ENCODE measurements around the gene PSMG3.
"Not testable (repeated sequence)": the region's sequence is repeated elsewhere in the genome, so short reads cannot be mapped to it uniquely, and the experiment has no call there.

PSMG3 gene

DNA sequence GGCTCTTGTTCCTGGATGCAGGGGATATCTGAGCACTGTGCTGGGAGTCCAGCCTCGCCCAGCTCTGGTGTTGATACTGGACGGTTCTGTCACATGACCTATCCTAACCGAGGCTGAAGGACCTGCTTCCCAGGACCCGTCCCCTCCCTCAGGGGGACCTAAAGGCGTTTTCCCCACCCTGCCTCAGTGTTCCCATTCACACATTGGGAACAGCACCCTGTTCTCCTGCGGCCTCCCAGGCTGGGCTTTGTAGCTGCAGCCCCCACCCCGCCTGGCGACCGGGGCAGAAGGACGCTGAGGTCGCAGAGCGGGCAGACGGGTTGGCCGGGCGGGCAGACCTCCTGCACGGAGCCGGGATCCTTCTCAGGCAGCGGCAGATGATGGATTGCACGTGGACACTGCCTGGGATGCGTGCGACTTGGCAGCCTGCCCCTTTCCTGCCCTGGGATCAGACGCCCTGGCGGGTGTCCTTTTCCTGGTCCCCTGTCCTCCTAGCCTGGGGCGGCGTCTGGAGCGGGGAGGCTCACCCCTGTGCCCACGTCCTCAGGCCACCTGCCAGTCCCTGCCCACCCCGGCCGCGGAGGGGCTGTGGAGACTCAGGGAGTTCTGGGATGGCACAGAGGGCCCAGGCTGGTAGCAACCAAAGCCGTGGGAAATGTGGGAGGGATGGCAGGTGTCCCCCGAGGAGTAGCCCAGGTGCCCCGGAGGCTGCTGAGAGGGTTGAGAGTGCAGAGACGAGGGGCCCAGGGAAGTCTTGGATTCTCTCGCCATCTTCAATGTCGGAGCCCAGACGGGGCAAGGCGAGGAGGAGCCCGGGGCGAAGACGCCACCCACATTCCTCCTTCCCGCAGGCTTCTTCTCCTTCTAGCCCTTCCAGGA, 17.2 kb upstream of the PSMG3 start:
- no peaks in the 10 kb centered on the region for H3K9me3 ChIP-seq (ENCODE audit: low read depth, low read length)
- no peaks in the 10 kb centered on the region for H3K36me3 ChIP-seq (ENCODE audit: insufficient read depth, low read length)
- DNase-seq (ENCODE audit: low read depth, low spot score) = no peak
- H3K4me3 ChIP-seq = no peak overlapping the region
- no peak overlapping the region for H3K27ac ChIP-seq
- no peak overlapping the region for H3K9ac ChIP-seq (ENCODE audit: insufficient read length)
- no peak for TF ChIP-seq FOXP2 (optimal IDR thresholded peaks at IDR 0.05; ENCODE audit: control extremely low read depth, extremely low read length, insufficient read depth)
- no peak for TF ChIP-seq POLR2AphosphoS5 (IDR thresholded peaks at IDR 0.05; ENCODE audit: borderline replicate concordance, low read depth, low read length)
- TF ChIP-seq EZH2 (IDR thresholded peaks at IDR 0.05) = no peak

DNA sequence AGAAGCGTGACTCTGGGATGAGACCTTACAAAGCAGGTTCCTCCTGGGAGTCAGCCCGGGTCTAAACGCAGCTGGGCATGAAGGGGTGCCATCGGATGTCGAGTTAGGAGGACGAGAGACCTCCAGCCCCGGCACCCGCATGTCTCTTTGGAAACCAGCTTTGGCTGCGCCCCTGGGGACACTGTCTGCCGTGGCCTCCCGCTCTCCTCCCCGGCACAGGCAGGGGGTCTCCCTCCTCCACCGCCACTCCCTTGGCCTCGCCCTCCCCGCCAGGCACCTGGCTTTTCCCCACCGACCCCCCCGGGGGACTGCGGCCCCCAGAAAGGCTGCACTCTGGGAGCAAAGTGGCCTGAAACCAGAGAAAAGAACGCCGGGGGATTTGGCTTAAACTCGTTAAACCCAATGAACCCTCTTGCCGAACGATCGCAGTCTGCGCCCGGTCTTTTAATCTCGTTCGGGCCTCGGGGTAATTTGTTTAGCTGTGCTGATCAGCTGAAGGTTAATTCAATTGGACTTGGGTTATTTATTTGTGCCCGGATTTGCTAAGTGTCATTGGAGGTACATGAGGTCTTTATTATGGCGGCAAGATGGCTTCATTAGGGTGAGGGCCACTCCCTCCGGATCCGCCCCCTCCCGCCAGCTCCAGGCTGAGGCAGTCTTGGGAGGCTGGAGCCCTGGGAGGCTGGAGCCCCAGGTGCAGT, 16.4 kb upstream of the PSMG3 start:
- TF ChIP-seq EZH2 (IDR thresholded peaks at IDR 0.05) = no peak
- no peak for TF ChIP-seq POLR2AphosphoS5 (IDR thresholded peaks at IDR 0.05; ENCODE audit: borderline replicate concordance, low read depth, low read length)
- no peak for TF ChIP-seq FOXP2 (optimal IDR thresholded peaks at IDR 0.05; ENCODE audit: control extremely low read depth, extremely low read length, insufficient read depth)
- no peak overlapping the region for H3K27ac ChIP-seq
- no peak overlapping the region for H3K4me3 ChIP-seq
- no peaks in the 10 kb centered on the region for H3K36me3 ChIP-seq (ENCODE audit: insufficient read depth, low read length)
- DNase-seq (ENCODE audit: low read depth, low spot score) = no peak
- no peak overlapping the region for H3K9ac ChIP-seq (ENCODE audit: insufficient read length)
- H3K9me3 ChIP-seq (ENCODE audit: low read depth, low read length) = no peaks in the 10 kb centered on the region

DNA sequence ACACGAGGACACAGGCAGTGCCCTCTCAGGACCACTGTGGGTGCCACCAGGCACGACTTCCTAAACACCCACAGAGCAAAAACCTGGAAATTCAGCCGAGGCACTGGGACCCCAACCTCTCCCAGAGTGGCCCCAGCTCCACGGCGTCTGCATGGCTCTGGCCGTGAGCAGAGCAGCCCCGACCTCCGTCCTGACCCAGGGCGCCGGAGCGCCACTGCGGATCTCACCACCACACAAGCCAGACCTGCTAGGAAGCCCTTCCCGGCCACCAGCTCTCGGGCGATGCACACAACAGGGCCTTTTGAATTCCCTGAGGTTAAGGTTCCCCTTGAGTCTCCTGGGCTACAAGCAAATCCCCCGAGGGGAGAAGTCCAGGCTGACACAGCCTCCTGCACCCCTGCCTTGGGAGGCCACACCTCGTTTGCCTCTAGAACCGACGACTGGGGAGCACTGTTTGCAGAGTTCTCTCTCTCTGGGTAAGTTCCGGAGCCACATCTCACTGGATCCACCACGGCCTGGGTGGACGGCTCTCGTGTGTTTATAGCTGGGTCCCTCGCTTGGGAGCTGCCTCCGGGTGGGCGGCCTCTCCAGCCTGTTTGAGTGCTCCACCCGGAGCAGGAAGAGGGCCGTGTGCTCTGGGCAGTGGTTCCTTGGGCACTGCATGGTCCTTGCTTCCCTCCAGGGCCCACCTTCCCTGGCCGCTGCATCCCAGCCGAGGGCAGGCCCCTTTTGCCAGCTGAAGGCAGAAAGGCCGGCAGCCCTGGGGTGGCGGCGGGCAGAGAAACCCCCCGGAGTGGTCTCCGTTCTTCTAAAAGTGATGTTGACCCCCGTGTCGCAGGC, 15.5 kb upstream of the PSMG3 start:
- no peak overlapping the region for H3K9ac ChIP-seq (ENCODE audit: insufficient read length)
- no peak for TF ChIP-seq EZH2 (IDR thresholded peaks at IDR 0.05)
- no peak for TF ChIP-seq FOXP2 (optimal IDR thresholded peaks at IDR 0.05; ENCODE audit: control extremely low read depth, extremely low read length, insufficient read depth)
- TF ChIP-seq POLR2AphosphoS5 (IDR thresholded peaks at IDR 0.05; ENCODE audit: borderline replicate concordance, low read depth, low read length) = no peak
- H3K9me3 ChIP-seq (ENCODE audit: low read depth, low read length) = no peaks in the 10 kb centered on the region
- DNase-seq (ENCODE audit: low read depth, low spot score) = no peak
- no peaks in the 10 kb centered on the region for H3K36me3 ChIP-seq (ENCODE audit: insufficient read depth, low read length)
- H3K27ac ChIP-seq = no peak overlapping the region
- H3K4me3 ChIP-seq = no peak overlapping the region

DNA sequence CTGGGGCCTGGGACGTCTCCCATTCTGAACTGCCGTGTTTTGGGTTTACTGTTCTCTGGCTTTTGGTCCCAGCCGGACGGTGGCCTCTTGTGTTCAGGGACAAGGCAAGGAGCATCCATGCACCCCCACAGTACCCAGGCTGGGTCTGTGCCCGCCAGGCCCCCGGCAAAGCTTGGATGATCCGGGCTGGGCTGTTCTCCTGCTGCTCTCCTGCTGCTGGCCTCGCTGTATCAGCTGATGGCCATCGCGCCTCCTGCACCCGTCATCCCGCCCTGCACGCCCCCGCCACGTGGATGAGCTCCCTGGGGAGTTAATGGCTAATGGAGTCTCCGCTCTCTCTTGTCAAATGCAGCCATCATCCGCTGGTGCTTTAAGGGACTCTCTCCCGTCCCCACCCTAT, 14.9 kb upstream of the PSMG3 start:
- Histone ChIP-seq H3K4me3 (no peak overlapping the region), H3K9me3 (ENCODE audit: low read depth, low read length) (no peaks in the 10 kb centered on the region), H3K9ac (ENCODE audit: insufficient read length) (no peak overlapping the region), H3K36me3 (ENCODE audit: insufficient read depth, low read length) (no peaks in the 10 kb centered on the region), H3K27ac (no peak overlapping the region)
- DNase-seq (ENCODE audit: low read depth, low spot score) = no peak
- TF ChIP-seq FOXP2 (optimal IDR thresholded peaks at IDR 0.05; ENCODE audit: control extremely low read depth, extremely low read length, insufficient read depth) (no peak), EZH2 (IDR thresholded peaks at IDR 0.05) (no peak), POLR2AphosphoS5 (IDR thresholded peaks at IDR 0.05; ENCODE audit: borderline replicate concordance, low read depth, low read length) (no peak)

DNA sequence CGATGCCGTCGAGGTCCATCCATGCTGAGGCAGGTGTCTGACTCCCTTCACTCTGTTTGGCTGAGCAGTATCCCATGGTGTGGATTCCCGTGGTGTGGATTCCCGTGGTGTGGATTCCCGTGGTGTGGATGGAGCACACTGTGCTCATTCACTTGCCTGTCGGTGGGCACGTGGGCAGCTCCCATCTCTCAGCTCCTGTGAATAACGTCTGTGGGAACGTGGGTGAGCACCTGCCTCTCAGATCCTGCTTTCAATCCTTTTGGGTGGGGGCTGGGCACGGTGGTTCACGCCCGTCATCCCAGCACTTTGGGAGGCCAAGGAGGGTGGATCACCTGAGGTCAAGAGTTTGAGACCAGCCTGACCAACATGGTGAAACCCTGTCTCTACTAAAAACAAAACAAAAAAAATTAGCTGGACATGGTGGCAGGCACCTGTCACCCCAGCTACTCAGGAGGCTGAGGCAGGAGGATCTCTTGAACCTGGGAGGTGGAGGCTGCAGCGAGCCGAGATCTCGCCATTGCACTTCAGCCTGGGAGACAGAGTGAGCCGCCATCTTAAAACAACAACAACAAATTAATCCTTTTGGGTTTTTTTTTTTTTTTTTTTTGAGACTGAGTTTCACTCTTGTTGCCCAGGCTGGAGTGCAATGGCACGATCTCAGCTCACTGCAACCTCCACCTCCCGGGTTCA, 13.6 kb upstream of the PSMG3 start:
- H3K36me3 ChIP-seq (ENCODE audit: insufficient read depth, low read length); DNase-seq (ENCODE audit: low read depth, low spot score); H3K4me3 ChIP-seq; H3K9me3 ChIP-seq (ENCODE audit: low read depth, low read length); H3K27ac ChIP-seq; H3K9ac ChIP-seq (ENCODE audit: insufficient read length): not testable (repeated sequence)

DNA sequence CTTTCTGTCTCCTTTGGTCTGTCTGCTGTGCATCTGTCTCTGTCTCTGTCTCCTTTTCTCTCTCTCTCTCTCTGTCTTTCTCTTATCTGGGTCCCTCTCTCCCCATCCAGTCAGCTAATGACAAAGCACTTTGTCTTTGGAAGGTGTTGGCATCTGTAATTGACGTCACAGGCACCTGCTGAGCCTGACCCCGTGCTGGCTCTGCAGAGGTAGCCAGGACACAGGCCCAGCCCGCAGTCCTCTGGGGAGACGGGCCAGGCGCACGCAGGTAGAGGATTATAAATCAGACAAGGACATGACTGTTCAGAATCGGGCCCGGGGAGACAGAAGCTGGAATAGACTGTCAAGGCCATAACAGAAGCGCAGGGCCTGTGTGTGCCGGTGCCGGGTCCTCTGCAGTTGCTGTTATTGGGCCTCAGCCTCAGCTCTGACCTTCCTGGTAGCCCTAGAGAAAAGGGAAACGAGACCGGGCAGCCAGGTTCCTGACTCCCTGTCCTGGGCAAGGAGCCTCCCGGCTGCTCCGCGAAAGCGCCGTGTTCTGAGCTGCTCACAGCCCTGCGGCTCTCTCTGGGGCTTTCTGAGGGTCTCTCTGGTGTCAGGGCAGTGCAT, 10.7 kb upstream of the PSMG3 start:
- no peak for DNase-seq (ENCODE audit: low read depth, low spot score)
- no peak overlapping the region for H3K27ac ChIP-seq
- H3K9ac ChIP-seq (ENCODE audit: insufficient read length) = no peak overlapping the region
- TF ChIP-seq FOXP2 (optimal IDR thresholded peaks at IDR 0.05; ENCODE audit: control extremely low read depth, extremely low read length, insufficient read depth) (no peak), EZH2 (IDR thresholded peaks at IDR 0.05) (no peak), POLR2AphosphoS5 (IDR thresholded peaks at IDR 0.05; ENCODE audit: borderline replicate concordance, low read depth, low read length) (no peak)
- H3K4me3 ChIP-seq = no peak overlapping the region
- no peaks in the 10 kb centered on the region for H3K9me3 ChIP-seq (ENCODE audit: low read depth, low read length)
- H3K36me3 ChIP-seq (ENCODE audit: insufficient read depth, low read length) = no peaks in the 10 kb centered on the region

DNA sequence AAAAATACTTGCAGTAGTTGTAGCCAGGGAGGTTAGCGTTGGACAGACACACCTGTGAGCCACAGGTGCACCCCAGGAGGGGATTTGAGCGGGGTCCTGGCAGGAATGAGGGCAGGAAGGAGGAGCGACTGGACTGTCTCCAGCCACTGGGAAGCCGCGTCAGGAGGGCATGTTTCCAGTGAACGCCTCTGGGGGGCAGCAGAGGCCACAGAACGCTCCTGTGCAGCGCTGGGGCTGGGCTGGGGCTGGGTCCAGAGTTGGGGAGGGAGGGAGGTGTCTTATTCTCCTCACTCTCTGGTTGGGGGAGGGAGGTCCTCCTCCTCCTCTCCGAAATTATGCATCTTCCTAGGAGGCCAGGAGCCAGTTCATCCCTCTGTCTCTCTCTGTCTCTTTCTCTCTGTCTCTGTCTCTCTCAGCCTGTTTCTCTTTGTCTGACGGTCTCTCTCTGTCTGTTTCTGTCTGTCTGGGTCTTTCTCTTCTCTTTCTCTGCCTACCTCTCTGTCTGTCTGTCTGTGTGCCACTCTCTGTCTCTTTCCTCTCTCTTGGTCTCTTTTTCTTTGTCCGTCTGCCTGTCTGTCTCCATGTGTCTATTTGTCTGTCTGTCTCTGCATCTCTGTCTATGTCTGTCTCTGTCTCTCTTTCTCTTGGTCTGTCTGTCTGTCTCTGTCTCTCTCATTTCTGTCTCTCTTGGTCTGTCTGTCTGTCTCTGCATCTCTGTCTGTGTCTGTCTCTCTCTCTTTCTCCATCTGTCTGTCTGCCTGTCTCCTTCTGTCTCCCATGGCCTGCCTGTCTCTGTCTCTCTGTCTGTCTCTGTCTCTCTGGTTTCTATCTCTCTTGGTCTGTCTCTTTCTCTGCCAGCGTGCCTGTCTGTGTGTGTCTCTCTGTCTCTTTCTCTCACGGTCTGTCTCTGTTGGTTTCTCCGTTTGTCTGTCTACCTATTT, 9.9 kb upstream of the PSMG3 start:
- no peak overlapping the region for H3K9ac ChIP-seq (ENCODE audit: insufficient read length)
- H3K9me3 ChIP-seq (ENCODE audit: low read depth, low read length) = no peaks in the 10 kb centered on the region
- no peak overlapping the region for H3K4me3 ChIP-seq
- TF ChIP-seq FOXP2 (optimal IDR thresholded peaks at IDR 0.05; ENCODE audit: control extremely low read depth, extremely low read length, insufficient read depth) (no peak), POLR2AphosphoS5 (IDR thresholded peaks at IDR 0.05; ENCODE audit: borderline replicate concordance, low read depth, low read length) (no peak), EZH2 (IDR thresholded peaks at IDR 0.05) (no peak)
- no peak for DNase-seq (ENCODE audit: low read depth, low spot score)
- no peak overlapping the region for H3K27ac ChIP-seq
- H3K36me3 ChIP-seq (ENCODE audit: insufficient read depth, low read length) = no peaks in the 10 kb centered on the region

Measured in SK-N-MC (cell line).